NT2/D1 (cell line): ENCODE measurements around the gene PRDM7.

Experiments
- YY1 ChIP-seq: IDR thresholded peaks from 2 replicates; pipeline ENCODE4 v1.6.1; 2011; ENCODE audit not compliant: insufficient read length, insufficient read depth
- ZNF274 ChIP-seq: IDR thresholded peaks from 2 replicates; pipeline ENCODE4 v1.6.1; 2011; ENCODE audit warnings: mild to moderate bottlenecking, low read depth, low read length

DNA sequence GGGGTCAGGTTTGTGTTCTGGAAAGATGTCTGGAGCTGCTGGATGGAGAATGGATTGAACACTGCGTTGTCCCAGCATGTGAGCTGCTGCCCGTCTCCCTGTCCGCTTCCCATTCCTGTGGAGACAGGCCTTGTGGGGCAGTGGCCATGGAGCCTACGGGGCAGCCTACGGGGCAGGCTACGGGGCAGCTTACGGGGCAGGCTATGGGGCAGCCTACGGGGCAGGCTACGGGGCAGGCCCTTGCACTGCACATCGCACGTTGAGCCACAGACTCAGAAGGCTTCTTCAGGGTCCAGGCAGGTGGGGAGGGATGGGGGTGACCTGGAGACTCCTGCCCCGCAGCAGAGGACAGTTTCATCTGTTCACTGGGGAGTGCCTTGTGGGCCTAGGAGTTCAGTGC is 48.1 kb downstream of the PRDM7 start:
- TF ChIP-seq YY1 (no peak), ZNF274 (no peak)
